ENCODE results near the gene CEP112.

GRCh38 chr17:65655706-65656105 lies 536.2 kb downstream of the CEP112 start:
- no peak for TF ChIP-seq FOXK2 (IDR thresholded peaks at IDR 0.05)
- TF ChIP-seq TARDBP (IDR thresholded peaks at IDR 0.05): no peak
- TF ChIP-seq HDGF (IDR thresholded peaks at IDR 0.05; ENCODE audit: borderline replicate concordance): no peak
- no peak for TF ChIP-seq FOXM1 (IDR thresholded peaks at IDR 0.05; ENCODE audit: borderline replicate concordance)
- TF ChIP-seq BHLHE40 (IDR thresholded peaks at IDR 0.05; ENCODE audit: borderline replicate concordance): no peak
- no peak for TF ChIP-seq CTBP1 (IDR thresholded peaks at IDR 0.05; ENCODE audit: borderline replicate concordance)
- no peak for TF ChIP-seq SP1 (IDR thresholded peaks at IDR 0.05)
- no peak for TF ChIP-seq SUZ12 (IDR thresholded peaks at IDR 0.05)
- no peak for TF ChIP-seq FOXA1 (IDR thresholded peaks at IDR 0.05)
- no peak for TF ChIP-seq L3MBTL2 (conservative IDR thresholded peaks at IDR 0.05)
- no peak for TF ChIP-seq PKNOX1 (IDR thresholded peaks at IDR 0.05)
- no peak for TF ChIP-seq ARNT (IDR thresholded peaks at IDR 0.05)

All from HEK293T (cell line).